ENCODE measurements around the gene CALN1. TPM values are rescaled to one million over a fixed set of nuclear protein-coding genes. Genes with fewer than 3 reads are reported as not detected.

Gene CALN1
- total and polyA plus RNA-seq, 7 donors = 0.01 to 0.06 (median 0.02) TPM; not detected in 2

DNA sequence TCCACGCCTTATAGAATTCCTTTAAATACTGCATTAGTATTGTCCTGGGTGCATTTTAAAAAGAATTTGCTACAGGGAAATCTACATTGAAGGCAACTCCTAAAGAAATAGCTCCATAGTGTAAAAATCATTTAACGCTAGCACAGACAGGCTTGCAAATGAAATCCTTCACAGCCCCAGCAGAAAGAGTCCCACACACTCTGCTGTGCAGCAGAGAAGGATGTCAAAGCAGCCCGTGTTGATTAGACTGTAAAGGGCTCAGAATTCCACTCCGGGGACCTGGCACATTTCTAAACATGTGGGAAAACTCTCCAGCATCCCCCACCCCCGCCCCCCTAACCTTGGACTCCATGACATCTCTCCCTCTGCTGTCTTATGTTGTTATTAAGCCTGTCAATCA lies 176.8 kb downstream of the CALN1 start:
- 60 to 70% (median 69%) methylated on average over 5 of the region's 5 CpGs for WGBS, 3 donors
- Histone ChIP-seq H3K9me3 (no peaks in the 10 kb centered on the region), H3K27ac (no peak overlapping the region), H3K4me1 (no peaks in the 10 kb centered on the region), H3K27me3 (ENCODE audit: insufficient read depth in 3 of 3, low read length in 2 of 3) (no peaks in the 10 kb centered on the region), H3K36me3 (ENCODE audit: insufficient read depth in 1 of 2, low read depth in 1 of 2) (no peaks in the 10 kb centered on the region), H3K4me3 (no peak overlapping the region)
- DNase-seq (no peak), ATAC-seq (no peak)
- intact Hi-C loops (cut with DNase I) = no loop called here
- TF ChIP-seq, protein P1, sequence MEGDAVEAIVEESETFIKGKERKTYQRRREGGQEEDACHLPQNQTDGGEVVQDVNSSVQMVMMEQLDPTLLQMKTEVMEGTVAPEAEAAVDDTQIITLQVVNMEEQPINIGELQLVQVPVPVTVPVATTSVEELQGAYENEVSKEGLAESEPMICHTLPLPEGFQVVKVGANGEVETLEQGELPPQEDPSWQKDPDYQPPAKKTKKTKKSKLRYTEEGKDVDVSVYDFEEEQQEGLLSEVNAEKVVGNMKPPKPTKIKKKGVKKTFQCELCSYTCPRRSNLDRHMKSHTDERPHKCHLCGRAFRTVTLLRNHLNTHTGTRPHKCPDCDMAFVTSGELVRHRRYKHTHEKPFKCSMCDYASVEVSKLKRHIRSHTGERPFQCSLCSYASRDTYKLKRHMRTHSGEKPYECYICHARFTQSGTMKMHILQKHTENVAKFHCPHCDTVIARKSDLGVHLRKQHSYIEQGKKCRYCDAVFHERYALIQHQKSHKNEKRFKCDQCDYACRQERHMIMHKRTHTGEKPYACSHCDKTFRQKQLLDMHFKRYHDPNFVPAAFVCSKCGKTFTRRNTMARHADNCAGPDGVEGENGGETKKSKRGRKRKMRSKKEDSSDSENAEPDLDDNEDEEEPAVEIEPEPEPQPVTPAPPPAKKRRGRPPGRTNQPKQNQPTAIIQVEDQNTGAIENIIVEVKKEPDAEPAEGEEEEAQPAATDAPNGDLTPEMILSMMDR (IDR thresholded peaks at IDR 0.05) = no peak

DNA sequence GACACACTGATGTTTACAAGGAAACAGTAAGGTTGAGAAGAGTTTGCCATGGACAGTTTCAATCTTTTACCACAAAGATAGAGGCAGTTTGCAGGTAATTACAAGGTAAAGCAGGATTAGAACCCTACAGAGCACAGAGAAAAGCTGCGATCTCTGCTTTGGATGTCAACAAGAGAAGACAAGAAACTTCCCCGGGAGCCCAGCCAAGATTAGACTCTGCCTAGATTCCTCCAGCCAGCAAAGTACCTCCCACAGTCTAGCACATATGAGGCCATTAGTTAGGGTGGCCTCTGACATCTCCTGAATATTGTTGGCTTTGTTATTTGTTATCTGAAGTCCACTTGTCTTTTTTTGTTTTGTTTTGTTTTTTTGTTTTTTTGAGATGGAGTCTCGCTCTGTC lies 178.1 kb downstream of the CALN1 start:
- intact Hi-C loops (cut with DNase I) = no loop called here
- Histone ChIP-seq H3K4me3 (no peak overlapping the region), H3K36me3 (ENCODE audit: insufficient read depth in 1 of 2, low read depth in 1 of 2) (no peaks in the 10 kb centered on the region), H3K9me3 (no peaks in the 10 kb centered on the region), H3K27me3 (ENCODE audit: insufficient read depth in 3 of 3, low read length in 2 of 3) (no peaks in the 10 kb centered on the region), H3K27ac (no peak overlapping the region), H3K4me1 (no peaks in the 10 kb centered on the region)
- no peak for ATAC-seq
- DNase-seq = no peak
- TF ChIP-seq, protein P1 (IDR thresholded peaks at IDR 0.05) = no peak
- 55 to 62% (median 58%) methylated on average over 3 of the region's 3 CpGs for WGBS, 3 donors

DNA sequence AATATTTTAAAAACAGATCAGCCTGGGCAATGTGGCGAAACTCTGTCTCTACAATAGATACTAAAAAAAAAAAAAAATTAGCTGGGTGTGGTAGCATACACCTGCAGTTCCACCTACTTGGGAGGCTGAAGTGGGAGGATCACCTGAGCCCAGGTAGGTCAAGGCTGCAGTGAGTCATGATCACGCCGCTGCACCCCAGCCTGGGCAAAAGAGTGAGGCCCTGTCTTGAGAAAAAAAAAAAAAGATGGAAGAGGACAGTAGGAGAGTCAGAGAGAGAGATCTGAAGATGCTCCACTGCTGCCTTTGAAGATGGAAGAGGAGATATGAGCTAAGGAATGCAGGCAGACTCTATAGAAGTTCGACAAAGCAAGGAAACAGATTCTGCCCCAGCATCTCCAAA lies 181.9 kb downstream of the CALN1 start:
- Histone ChIP-seq H3K4me3 (no peak overlapping the region), H3K27me3 (ENCODE audit: insufficient read depth in 3 of 3, low read length in 2 of 3) (no peaks in the 10 kb centered on the region), H3K4me1 (no peaks in the 10 kb centered on the region), H3K36me3 (ENCODE audit: insufficient read depth in 1 of 2, low read depth in 1 of 2) (no peaks in the 10 kb centered on the region), H3K27ac (no peak overlapping the region), H3K9me3 (no peaks in the 10 kb centered on the region)
- WGBS, 3 donors = 84 to 86% (median 85%) methylated on average over 4 of the region's 4 CpGs
- ATAC-seq = no peak
- intact Hi-C loops (cut with DNase I) = no loop called here
- TF ChIP-seq, protein P1 (IDR thresholded peaks at IDR 0.05) = no peak
- DNase-seq = no peak

DNA sequence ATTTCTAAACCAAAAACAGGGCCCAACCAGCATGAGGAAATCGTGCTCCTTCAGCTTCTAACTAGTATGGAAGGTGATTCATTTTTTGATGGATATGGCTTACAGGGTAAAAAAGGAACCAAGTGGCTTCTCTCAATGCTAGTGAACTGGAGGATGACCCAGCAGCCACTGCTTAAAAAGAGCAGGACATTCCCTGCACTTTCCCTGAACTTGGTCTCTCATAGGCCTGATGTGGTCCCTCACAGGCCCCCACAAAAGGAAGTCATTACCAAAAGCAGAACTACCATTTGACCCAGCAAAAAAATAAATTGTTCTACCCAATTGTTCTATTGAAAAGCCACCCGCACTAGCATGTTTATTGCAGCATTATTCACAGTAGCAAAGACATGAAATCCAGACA lies 188.8 kb downstream of the CALN1 start:
- H3K4me3 ChIP-seq = no peak overlapping the region
- no peaks in the 10 kb centered on the region for H3K4me1 ChIP-seq
- no peak for ATAC-seq
- intact Hi-C loops (cut with DNase I) = no loop called here
- H3K27me3 ChIP-seq (ENCODE audit: insufficient read depth in 3 of 3, low read length in 2 of 3) = no peaks in the 10 kb centered on the region
- no peaks in the 10 kb centered on the region for H3K36me3 ChIP-seq (ENCODE audit: insufficient read depth in 1 of 2, low read depth in 1 of 2)
- DNase-seq = no peak
- WGBS, 3 donors = 76 to 78% (median 76%) methylated on average over 2 of the region's 2 CpGs
- H3K9me3 ChIP-seq = no peaks in the 10 kb centered on the region
- H3K27ac ChIP-seq = no peak overlapping the region
- TF ChIP-seq, protein P1 (IDR thresholded peaks at IDR 0.05) = no peak

DNA sequence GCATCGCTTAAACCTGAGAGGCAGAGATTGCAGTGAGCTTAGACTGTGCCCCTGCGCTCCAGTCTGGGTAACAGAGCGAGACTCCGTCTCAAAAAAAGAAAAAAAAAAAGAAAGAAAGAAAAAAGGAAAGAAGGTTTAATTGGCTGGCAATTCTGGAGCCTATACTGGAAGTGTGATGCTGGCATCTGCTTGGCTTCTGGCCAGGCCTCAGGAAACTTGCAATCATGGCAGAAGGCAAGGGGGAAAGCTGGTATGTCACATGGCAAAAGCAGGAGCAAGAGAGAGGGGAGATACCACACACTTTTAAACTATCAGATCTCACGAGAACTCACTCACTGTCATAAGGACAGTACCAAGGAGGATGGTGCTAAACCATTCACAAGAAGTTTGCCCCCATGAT lies 190.0 kb downstream of the CALN1 start:
- H3K9me3 ChIP-seq = no peaks in the 10 kb centered on the region
- no peaks in the 10 kb centered on the region for H3K4me1 ChIP-seq
- no peak overlapping the region for H3K4me3 ChIP-seq
- DNase-seq = no peak
- intact Hi-C loops (cut with DNase I) = no loop called here
- no peaks in the 10 kb centered on the region for H3K27me3 ChIP-seq (ENCODE audit: insufficient read depth in 3 of 3, low read length in 2 of 3)
- no peak overlapping the region for H3K27ac ChIP-seq
- TF ChIP-seq, protein P1 (IDR thresholded peaks at IDR 0.05) = no peak
- WGBS, 3 donors = 85 to 94% (median 93%) methylated on average over 5 of the region's 5 CpGs
- no peaks in the 10 kb centered on the region for H3K36me3 ChIP-seq (ENCODE audit: insufficient read depth in 1 of 2, low read depth in 1 of 2)
- no peak for ATAC-seq

Data from psoas muscle (tissue), 8 donors.